ENCODE measurements around the gene GRAMD1A.

The GRAMD1A gene

DNA sequence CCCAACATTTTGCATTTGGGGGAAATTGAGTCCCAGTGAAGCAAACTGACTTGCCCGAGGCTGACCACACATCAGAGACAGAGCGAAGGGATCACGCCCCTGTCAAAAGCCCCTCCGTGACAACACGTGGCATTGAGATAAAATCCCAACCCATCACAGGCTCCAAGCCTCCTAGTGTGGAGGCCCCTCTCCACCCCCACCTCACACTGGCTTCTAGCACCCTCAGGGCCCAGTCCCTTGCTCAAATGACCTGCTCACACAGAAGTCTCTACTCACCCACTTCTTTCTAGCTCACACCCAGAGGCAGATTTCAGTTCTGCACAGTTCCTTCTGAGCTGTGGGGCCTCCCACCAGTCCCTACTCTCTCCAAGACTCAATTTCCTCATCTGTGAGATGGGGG, 51.7 kb downstream of the GRAMD1A start:
- DNase-seq (ENCODE audit: low read depth): no peak
- TF ChIP-seq, protein P1, sequence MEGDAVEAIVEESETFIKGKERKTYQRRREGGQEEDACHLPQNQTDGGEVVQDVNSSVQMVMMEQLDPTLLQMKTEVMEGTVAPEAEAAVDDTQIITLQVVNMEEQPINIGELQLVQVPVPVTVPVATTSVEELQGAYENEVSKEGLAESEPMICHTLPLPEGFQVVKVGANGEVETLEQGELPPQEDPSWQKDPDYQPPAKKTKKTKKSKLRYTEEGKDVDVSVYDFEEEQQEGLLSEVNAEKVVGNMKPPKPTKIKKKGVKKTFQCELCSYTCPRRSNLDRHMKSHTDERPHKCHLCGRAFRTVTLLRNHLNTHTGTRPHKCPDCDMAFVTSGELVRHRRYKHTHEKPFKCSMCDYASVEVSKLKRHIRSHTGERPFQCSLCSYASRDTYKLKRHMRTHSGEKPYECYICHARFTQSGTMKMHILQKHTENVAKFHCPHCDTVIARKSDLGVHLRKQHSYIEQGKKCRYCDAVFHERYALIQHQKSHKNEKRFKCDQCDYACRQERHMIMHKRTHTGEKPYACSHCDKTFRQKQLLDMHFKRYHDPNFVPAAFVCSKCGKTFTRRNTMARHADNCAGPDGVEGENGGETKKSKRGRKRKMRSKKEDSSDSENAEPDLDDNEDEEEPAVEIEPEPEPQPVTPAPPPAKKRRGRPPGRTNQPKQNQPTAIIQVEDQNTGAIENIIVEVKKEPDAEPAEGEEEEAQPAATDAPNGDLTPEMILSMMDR (IDR thresholded peaks at IDR 0.05; ENCODE audit: low read depth, low read length, missing control alignments): no peak
- no peak overlapping the region for H3K4me3 ChIP-seq (ENCODE audit: low read depth, low read length)
- in situ Hi-C loops (cut with HindIII; ENCODE audit: low sequenced_read_pairs): no loop called here

- no peak for DNase-seq (ENCODE audit: low read depth)
- TF ChIP-seq, protein P1 (IDR thresholded peaks at IDR 0.05; ENCODE audit: low read depth, low read length, missing control alignments): no peak
- no peak overlapping the region for H3K4me3 ChIP-seq (ENCODE audit: low read depth, low read length)
- in situ Hi-C loops (cut with HindIII; ENCODE audit: low sequenced_read_pairs): no loop called here
Measured at GRCh38 chr19:35052599-35053190, 52.6 kb downstream of the GRAMD1A start.

GRCh38 chr19:35053667-35054293, 53.7 kb downstream of the GRAMD1A start:
- no peak overlapping the region for H3K4me3 ChIP-seq (ENCODE audit: low read depth, low read length)
- TF ChIP-seq, protein P1 (IDR thresholded peaks at IDR 0.05; ENCODE audit: low read depth, low read length, missing control alignments): no peak
- DNase-seq (ENCODE audit: low read depth): no peak
- in situ Hi-C loops (cut with HindIII; ENCODE audit: low sequenced_read_pairs): no loop called here

GRCh38 chr19:35054626-35055025, 54.5 kb downstream of the GRAMD1A start:
- DNase-seq (ENCODE audit: low read depth): no peak
- TF ChIP-seq, protein P1 (IDR thresholded peaks at IDR 0.05; ENCODE audit: low read depth, low read length, missing control alignments): no peak
- in situ Hi-C loops (cut with HindIII; ENCODE audit: low sequenced_read_pairs): no loop called here
- H3K4me3 ChIP-seq (ENCODE audit: low read depth, low read length): no peak overlapping the region

- in situ Hi-C loops (cut with HindIII; ENCODE audit: low sequenced_read_pairs): no loop called here
- DNase-seq (ENCODE audit: low read depth): no peak
- H3K4me3 ChIP-seq (ENCODE audit: low read depth, low read length): no peak overlapping the region
- TF ChIP-seq, protein P1 (IDR thresholded peaks at IDR 0.05; ENCODE audit: low read depth, low read length, missing control alignments): peak; percentile 28
Measured at GRCh38 chr19:35055715-35056179, 55.6 kb downstream of the GRAMD1A start.

- DNase-seq (ENCODE audit: low read depth): no peak
- TF ChIP-seq, protein P1 (IDR thresholded peaks at IDR 0.05; ENCODE audit: low read depth, low read length, missing control alignments): no peak
- H3K4me3 ChIP-seq (ENCODE audit: low read depth, low read length): no peak overlapping the region
- in situ Hi-C loops (cut with HindIII; ENCODE audit: low sequenced_read_pairs): no loop called here
Measured at GRCh38 chr19:35056513-35057063, 56.5 kb downstream of the GRAMD1A start.
